ENCODE results near the gene FCSK.
A peak's percentile ranks its signal among the peaks of the same experiment; 100 is the strongest.

Gene FCSK

DNA sequence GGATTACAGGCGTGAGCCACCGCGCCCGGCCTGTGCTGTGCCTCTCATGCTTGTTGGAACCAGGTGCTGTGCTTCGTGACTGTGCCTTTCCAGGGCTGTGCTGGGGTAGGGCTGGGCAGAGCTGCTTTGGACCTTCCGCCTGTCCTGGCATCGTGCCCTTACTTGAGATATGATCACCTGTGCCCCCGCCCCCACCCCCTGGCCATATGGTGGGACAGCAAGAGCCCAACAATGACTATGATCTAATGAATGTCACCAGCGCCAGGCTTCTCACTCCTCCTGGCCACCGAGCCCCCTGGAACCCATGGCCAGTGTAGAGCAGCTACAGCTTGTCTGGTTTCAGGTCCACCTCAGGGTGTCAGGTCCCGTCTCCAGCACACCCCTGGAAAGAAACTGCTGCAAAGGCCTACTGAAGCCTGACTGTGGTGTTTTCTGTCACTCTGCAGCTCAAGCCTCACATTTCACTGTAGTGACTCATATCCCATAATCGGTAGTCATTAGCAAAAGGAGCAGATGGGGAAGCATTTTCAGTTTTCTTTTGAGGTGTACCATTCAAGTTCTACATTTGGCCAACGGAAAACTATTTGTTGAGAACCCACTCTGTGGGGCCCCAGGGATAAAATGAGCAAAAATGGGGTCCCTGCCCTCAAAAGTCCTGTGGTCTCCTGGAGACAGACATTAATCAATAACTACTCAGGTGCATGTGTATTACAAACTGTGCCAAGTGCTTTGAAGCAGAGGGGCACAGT is 22.1 kb downstream of the FCSK start:
- no peak for FAIRE-seq
- peak; percentile 88 for DNase-seq (ENCODE audit: low spot score)

DNA sequence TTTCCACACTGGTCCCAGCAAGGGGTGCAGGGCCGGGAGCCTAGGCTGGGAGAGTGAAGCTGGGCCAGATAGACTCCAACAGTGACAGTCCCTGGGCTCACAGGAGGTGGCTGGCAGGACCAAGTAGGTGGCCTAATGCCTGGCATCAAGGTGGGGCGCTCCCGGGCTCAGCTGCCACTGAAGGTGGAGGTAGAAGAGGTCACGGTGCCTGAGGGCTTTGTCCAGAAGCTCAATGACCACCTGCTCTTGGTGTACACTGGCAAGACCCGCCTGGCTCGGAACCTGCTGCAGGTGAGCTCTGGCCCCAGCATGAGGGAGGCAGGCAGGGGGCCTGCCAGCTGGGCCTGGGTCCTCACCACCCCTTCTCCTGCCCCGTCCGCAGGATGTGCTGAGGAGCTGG is 23.8 kb downstream of the FCSK start:
- no peak for FAIRE-seq
- no peak for DNase-seq (ENCODE audit: low spot score)

DNA sequence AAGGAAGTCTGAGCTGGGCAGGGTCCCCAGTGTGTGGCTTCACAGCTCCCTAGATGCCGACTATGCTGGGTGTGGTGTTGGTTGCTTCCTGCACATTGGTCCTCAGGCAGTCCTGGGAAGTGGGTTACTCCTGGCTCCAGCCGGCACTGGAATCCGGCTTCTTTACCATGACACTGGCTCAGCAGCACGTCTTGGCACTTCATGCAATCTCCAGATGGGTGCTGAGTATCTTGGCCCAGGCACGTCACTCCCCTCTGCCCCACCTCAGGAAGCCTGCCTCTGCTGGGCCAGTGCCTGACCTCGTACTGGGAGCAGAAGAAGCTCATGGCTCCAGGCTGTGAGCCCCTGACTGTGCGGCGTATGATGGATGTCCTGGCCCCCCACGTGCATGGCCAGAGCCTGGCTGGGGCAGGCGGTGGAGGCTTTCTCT is 24.5 kb downstream of the FCSK start:
- DNase-seq (ENCODE audit: low spot score) (no peak), FAIRE-seq (no peak)

- no peak for FAIRE-seq
- no peak for DNase-seq (ENCODE audit: low spot score)
Observed at GRCh38 chr16:70480127-70481105, 26.0 kb downstream of the FCSK start.

GRCh38 chr16:70481929-70482536 is 27.6 kb downstream of the FCSK start:
- FAIRE-seq: no peak
- DNase-seq (ENCODE audit: low spot score): no peak

- DNase-seq (ENCODE audit: low spot score): no peak
- no peak for FAIRE-seq
Observed at GRCh38 chr16:70482624-70483023, 28.2 kb downstream of the FCSK start.

- FAIRE-seq: no peak
- DNase-seq (ENCODE audit: low spot score): no peak
Observed at GRCh38 chr16:70483426-70483825, 29.0 kb downstream of the FCSK start.

DNA sequence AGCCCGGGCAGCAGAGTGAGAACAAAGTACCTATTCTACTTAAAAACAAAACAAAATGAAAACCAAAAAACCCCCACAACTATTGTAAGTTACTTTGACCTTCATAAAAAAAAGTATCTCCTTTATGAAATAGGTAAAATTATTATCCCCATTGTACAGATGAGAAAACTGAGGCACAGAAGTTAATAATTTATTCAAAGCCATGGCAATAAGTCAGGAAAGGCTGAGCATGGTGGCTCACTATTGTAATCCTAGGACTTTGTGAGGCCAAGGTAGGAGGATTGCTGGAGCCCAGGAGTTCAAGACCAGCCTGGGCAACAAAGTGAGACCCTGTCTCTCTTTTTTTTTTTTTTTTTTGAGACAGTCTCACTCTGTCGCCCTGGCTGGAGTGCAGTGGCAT is 30.5 kb downstream of the FCSK start:
- DNase-seq (ENCODE audit: low spot score) (no peak), FAIRE-seq (no peak)

DNA sequence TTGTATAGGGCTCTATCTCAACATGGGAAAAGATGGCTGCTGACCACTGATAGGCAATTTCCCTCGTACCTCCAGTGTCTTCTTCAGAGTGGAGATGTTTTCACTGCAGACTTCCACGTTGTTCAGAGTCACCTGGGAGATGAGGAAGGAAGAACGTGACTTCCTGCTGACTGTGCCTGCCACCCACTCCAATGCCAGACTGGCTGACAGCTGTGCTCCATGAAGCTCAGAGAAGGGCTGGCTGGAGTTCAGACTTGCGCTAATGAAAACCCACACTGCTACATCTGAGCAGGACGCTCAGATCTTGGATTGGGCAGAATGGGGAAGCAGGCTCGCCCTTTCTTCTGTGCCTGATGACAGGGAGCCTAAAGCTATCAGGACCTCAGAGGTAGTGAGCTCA is 35.9 kb downstream of the FCSK start:
- no peak for DNase-seq (ENCODE audit: low spot score)
- FAIRE-seq: no peak

DNA sequence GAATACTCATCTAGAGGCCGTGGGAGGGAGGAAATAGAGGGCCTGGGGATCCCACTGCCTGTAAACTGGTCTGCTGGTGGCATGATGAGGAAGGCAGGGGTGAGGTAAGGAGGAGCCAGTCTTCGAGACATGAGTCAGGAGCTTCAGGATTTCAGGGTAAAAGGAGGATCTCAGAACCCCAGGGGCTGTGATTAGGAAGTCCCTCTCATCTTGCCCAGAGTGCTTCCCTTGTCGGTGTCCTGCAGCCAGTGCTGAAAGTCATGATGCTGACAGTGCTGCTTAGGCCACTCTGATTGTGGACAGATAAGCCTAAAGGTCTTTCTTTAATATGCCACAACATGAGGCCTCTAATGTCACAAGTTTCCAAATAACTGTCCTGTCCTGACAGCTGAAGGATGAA is 39.4 kb downstream of the FCSK start:
- DNase-seq (ENCODE audit: low spot score) (no peak), FAIRE-seq (no peak)

DNA sequence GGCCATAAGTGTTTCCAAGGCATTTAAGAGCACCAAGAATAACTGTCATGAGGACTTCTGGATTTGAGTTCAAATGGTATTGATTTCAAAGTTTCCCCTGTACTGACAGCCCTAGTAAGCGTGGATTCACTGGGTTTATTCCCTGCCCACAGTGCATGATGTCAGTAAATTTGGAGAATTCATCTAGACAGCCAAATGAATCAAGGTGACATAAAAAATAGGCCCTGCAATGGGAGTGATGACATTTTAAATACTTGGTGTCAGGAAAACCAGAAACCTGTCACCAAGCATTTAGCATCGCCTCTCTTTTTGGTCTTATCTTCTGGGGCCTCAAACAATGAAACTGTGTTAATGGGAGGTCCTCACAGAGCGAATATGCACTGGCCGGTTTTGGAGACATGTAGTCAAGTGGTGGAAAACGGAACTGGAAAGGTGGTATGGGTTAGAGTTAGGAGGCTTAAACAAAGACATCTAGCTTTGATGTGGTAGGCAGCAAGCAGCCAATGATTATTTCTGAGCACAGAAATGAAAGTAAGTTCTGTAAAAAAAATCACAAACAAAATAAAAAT is 39.9 kb downstream of the FCSK start:
- DNase-seq (ENCODE audit: low spot score) (no peak), FAIRE-seq (no peak)

GRCh38 chr16:70494777-70495176 is 40.4 kb downstream of the FCSK start:
- FAIRE-seq (no peak), DNase-seq (ENCODE audit: low spot score) (no peak)

- no peak for DNase-seq (ENCODE audit: low spot score)
- no peak for FAIRE-seq
Observed at GRCh38 chr16:70495425-70496182, 41.2 kb downstream of the FCSK start.

- no peak for FAIRE-seq
- DNase-seq (ENCODE audit: low spot score): no peak
Observed at GRCh38 chr16:70496513-70496912, 42.1 kb downstream of the FCSK start.

DNA sequence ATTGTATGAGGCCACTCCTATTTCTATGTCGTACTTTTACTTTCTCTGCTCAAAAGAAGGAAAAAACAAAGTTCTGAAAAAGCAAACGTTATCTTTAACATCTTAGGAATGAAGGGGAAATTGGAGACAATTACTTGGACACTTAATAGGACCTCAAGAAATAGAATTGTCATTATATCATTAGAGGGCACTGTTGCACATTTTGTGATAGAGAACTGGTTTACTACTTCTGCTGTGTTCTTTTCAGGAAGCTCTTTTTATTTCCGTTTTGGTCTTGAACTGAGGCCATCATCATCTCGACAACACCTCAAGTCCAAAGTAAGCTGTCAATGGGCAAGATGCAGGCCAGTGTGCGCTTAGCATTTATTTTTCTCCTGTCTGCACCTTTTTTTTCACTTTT is 54.4 kb downstream of the FCSK start:
- no peak for FAIRE-seq
- DNase-seq (ENCODE audit: low spot score): no peak

DNA sequence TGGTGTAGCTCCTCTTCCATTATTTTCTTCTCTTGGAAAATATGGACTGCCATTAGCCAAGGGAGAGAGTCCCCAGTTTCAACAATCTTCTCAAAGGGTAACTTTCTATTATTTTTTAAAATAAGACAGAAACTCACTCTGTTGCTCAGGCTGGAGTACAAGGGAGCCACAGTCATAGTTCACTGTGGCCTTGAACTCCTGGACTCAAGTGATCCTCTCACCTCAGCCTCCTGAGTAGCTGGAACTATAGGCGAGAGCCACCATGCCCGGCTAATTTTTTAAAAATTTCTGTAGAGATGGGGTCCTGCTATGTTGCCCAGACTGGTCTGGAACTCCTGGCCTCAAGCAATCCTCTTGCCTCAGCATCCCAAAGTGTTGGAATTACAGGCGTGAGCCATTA is 55.8 kb downstream of the FCSK start:
- DNase-seq (ENCODE audit: low spot score) (no peak), FAIRE-seq (no peak)

GRCh38 chr16:70511833-70512232 is 57.4 kb downstream of the FCSK start:
- DNase-seq (ENCODE audit: low spot score) (no peak), FAIRE-seq (no peak)

GRCh38 chr16:70512456-70512855 is 58.1 kb downstream of the FCSK start:
- no peak for DNase-seq (ENCODE audit: low spot score)
- no peak for FAIRE-seq

DNA sequence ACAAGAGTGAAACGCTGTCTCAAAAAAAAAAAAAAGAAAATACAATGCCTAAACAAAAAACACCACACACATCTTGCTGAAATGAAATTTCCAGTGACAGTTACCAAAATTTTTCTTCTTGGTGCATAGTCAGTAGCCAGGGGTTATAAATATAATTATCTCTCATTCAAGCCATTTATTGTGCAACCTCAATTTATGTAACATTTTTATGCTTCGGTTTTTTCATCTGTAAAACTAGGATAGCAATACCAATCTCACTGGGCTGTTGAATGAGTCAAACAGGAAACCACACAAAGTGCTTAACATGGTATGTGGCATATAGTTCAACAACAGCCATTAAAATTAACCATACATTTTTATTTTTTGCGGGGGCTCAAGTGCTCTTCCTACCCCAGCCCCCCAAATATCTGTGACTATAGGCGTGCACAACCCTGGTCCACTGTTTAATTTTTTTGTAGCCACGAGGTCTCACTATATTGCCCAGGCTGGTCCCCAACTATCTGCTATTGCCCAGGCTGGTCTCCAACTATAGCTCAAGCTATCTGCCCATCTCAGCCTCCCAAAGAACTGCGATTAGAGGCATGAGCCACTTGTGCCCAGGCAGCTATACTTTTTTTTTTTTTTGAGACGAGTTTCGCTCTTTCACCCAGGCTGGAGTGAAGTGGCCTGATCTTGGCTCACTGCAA is 66.4 kb downstream of the FCSK start:
- FAIRE-seq: no peak

More for the DNA sequence above, 66.4 kb downstream of the FCSK start:
- DNase-seq (ENCODE audit: low spot score): no peak

Measured in urothelium cell line (cell line).